ENCODE data around the gene GPR55.
A peak's percentile ranks its signal among the peaks of the same experiment; 100 is the strongest.
"Not testable (repeated sequence)": the region's sequence is repeated elsewhere in the genome, so short reads cannot be mapped to it uniquely, and the experiment has no call there.

The GPR55 gene

DNA sequence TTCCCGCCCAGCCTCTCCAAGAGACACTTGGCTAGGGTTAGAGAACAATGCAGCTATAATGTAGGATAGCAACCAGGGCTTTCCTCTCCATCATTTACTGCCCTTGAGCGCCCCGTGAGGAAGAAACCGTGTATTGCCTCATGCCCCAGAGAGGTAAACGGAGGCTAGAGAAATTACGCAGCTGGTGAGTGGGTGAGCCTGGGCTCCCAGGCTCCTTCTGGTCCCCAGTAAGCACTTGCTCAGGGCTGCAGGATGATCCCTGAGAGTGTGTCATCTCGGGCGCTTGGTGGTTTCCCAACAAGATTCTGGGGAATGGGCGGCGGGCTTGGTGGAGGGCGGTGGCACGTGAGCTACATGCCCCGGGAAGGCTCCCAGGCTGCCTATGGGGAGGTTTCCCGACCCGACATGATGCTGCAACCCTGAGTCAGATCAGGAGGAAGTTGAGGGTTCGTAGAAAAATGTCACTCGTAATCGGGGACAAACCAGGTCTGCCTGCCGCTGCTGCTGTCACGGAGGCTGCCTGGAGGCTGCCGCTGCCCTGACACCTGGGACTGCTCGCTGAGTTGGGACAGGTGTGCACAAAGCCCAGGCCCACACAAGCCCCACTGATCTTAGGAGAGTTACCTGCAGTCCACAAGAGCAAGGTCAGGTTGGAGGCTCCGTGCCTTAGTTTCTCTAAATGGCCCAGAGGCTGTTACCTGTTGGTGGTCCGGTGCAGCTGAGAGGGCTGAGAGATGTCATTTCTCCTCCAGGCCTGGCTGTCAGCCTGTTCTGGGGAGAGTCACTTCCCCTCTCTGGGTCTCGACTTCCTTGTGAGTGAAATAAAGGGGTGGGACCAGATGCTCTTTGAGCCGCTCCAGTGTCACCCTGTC lies at the start of gene GPR55:
TSS of gene GPR55 (minus strand) at position 773 of the 872 bp plus-strand sequence. CDS start 14,280 bp downstream, outside the sequence.
- peak; percentile 10 to 52 for DNase-seq (ENCODE audit: low read depth in 1 of 2, low spot score in 1 of 2)

- DNase-seq (ENCODE audit: low read depth in 1 of 2, low spot score in 1 of 2) = peak; percentile 35 to 62
Measured at GRCh38 chr2:230974096-230974913, 49.3 kb upstream of the GPR55 start.

DNA sequence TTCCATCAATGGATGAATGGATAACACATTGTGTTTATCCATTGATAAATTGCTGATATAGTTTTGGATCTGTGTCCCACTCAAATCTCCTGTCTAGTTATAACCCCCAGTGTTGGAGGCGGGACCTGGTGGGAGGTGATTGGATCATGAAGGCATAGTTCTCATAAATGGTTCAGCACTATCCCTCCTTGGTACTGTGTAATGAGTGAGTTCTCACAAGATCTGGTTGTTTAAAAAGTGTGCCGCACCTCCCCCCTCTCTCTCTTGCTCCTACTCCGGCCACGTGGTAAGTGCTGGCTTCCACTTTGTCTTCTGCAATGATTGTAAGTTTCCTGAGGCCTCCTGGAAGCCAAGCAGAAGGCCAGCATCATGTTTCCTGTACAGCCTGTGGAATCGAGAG lies 47.0 kb upstream of the GPR55 start:
- no peak for DNase-seq (ENCODE audit: low read depth in 1 of 2, low spot score in 1 of 2)

- no peak for DNase-seq (ENCODE audit: low read depth in 1 of 2, low spot score in 1 of 2)
Measured at GRCh38 chr2:230969659-230970015, 44.6 kb upstream of the GPR55 start.

DNA sequence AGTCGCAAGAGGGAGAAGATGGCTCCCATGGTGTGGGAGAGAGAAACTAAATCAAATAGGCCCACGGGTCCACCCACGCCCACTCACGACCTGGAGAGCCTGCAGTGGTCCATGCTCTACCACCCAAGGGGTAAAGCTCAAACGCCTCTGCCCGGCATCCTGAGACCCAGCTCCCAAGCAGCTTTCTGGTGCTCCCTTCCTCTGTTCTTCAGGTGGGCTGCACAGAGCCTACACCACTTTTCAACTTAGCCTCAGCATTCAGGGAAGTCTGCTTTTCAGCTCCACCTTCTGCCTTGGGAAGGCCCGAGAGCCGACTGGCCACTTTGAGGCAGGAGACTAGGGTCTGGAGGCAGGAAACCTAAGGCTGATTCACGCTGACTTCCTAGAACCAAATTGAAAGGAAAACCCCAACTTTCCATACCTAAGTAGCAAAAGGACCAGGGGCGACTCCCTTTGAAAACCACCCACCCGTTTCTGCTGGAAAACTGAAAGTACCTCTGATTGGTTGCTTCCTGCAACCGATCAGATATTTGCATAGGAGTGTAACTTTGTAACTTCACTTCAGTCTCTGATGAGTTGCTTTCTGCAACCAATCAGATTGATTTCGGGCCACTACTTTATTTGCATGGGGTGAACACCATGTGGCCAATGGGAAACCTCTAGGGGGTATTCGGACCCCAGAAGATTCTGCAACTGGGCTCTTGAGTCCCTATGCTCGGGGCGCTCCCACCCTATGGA lies 44.0 kb upstream of the GPR55 start:
- DNase-seq (ENCODE audit: low read depth in 1 of 2, low spot score in 1 of 2) = no peak

DNA sequence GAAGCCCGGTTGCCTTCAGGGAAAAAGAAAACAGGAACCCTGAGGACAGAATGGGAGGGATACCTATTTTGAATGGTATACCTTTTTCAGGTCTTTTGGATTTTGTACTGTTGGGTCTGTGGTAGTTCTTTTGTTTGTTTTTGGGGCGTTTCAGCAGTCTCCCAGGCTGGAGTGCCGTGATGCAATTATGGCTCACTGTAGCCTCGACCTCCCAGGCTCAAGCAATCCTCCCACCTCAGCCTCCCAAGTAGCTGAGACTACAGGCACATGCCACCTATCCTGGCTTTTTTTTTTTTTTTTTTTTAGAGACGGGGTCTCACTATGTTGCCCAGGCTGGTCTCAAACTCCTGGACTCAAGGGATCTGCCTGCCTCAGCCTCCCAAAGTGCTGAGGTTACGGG lies 43.3 kb upstream of the GPR55 start:
- DNase-seq (ENCODE audit: low read depth in 1 of 2, low spot score in 1 of 2) = not testable (repeated sequence)

DNA sequence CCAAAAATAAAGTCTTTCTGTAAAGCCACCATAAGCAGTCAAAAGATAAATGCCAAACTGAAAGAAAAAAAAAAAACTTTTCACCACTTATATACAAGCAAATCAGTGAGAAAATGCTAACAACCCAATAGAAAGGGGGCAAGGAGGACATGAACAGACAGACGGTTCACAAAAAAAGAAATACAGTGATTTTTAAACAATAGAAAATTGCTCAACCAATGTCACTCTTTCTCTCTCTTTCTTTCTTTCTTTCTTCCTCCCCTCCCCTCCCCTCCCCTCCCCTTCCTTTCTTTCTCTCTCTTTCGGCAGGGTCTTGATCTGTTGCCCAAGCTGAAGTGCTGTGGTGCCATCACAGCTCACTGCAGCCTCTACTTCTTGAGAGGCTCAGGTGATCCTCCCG lies 42.1 kb upstream of the GPR55 start:
- no peak for DNase-seq (ENCODE audit: low read depth in 1 of 2, low spot score in 1 of 2)

- no peak for DNase-seq (ENCODE audit: low read depth in 1 of 2, low spot score in 1 of 2)
Measured at GRCh38 chr2:230964136-230964730, 39.2 kb upstream of the GPR55 start.

DNA sequence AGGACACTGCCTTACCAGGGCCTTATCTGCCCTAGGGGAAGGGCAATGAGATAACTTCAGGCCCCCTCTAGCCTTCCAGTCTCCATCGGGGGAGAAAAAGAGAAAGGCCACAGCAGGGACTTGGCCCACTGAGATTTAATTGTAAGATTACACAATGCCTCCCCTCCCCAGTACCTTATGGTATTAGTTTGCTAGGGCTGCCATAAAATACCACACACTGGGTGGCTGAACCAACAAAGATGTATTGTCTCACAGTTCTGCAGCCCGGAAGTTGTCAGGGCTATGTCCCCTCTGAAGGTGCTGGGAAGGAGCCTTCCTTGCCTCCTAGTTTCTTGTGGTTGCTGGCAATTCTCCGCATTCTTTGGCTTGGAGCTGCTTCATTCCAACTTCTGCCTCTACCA lies 36.0 kb upstream of the GPR55 start:
- no peak for DNase-seq (ENCODE audit: low read depth in 1 of 2, low spot score in 1 of 2)

GRCh38 chr2:230960026-230960425 lies 35.0 kb upstream of the GPR55 start:
- no peak for DNase-seq (ENCODE audit: low read depth in 1 of 2, low spot score in 1 of 2)

GRCh38 chr2:230958820-230959756 lies 34.0 kb upstream of the GPR55 start:
- DNase-seq (ENCODE audit: low read depth in 1 of 2, low spot score in 1 of 2) = no peak

GRCh38 chr2:230957756-230958391 lies 32.8 kb upstream of the GPR55 start:
- DNase-seq (ENCODE audit: low read depth in 1 of 2, low spot score in 1 of 2) = no peak

DNA sequence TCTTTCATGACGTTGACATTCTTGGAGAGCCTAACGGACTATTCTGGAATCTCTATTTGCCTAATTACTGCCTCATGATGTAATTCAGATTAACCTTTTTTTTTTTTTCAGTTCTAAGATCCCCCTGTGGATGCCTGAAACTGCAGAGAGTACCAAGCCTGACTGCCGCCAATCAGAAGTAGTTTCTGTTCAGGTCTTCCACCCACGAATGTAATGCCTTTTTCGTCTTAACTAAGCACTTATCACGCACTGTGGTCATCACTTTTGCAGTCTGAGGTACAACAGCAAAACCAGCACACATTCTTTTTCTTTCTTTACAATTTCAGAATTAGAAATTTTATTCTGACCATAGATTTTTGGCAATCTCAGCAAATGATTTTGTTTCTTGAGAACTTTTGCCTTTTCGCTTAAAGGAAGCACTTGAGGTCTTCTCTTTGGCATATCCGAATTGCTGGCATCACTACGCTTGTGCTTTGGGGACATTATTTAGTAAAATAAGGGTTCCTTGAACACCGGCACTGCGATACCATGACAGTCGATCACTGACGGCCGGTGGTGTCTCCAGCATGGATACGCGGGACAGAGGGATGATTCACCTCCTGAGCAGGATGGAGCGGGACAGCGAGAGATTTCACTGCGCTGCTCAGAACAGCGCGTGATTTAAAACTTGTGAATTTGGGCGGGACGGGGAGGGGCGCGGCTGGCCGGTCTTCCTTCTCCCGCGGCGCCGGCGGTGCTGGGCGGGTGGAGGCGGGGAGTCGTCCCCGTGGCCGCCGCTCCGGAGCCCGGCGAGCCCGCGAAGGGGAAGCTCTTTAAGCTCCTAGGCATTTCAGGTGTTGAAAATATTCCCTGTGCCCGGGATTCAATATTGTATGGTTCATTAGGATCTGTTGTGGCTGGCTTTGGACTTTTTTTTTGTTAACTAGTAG lies 32.0 kb upstream of the GPR55 start:
- no peak for DNase-seq (ENCODE audit: low read depth in 1 of 2, low spot score in 1 of 2)

DNA sequence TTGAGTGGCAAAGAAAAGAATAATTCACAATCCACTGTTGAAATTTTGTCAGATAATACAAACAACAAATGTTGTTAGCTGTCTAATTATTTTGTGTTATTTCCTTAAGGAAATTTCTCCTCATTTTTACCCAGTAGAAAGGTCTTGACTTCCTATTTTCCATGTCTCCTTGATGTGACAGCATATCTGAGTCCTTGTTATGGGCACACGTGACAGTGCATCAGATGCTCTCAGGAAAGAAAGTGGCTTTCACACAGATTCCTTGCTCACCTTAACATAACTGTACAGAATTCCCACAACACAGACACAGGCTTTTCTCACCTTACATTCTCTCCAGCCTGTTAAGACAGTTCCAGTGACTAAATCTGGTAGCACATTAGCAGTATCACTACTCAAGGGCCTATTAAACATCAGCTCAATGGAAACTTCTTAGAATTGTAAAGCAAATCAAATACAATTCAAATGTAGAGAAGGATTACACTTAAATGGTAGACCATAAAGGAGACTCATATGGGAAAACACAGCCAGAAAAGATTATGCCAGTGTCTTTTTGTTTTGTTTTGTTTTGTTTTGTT lies 30.2 kb upstream of the GPR55 start:
- DNase-seq (ENCODE audit: low read depth in 1 of 2, low spot score in 1 of 2) = no peak

- no peak for DNase-seq (ENCODE audit: low read depth in 1 of 2, low spot score in 1 of 2)
Measured at GRCh38 chr2:230954746-230955145, 29.7 kb upstream of the GPR55 start.

GRCh38 chr2:230953845-230954244 lies 28.8 kb upstream of the GPR55 start:
- DNase-seq (ENCODE audit: low read depth in 1 of 2, low spot score in 1 of 2) = no peak

DNA sequence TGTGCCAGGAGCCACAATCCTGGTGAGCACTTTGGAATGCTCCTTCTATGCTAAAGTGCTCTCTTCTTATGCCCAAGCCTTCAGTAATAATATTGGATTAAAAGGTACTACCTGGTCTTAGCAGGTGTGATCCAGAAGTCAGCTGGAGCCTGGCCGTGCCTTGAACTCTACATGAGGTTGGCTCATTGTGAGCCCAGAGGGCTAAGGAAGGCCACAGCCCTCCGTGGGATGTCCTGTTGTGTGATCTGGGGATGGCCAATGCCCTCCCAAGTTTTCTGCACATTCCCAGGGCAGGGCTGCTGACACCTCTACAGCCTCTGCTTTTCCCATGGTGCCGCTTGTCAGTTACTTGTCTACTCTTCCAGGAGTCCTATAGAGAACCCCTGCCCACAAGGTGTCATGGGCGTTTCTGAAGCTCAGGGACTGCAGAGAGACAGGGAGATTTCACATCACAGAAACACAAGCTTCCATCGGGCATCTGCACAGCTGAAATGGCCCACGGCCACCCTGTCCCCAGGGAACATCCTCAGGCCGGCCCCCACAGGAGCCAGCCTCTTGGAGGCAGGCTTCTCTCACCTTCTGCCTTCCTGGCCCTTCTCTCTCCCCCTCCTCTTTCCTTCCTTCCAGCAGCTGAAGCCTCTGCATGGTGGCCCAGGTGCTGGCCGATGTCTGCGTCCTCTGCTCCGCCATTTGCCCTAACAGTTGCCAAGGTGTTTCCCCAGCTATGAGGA lies 27.3 kb upstream of the GPR55 start:
- DNase-seq (ENCODE audit: low read depth in 1 of 2, low spot score in 1 of 2) = no peak
